HuH-7 (cell line): Measurements from ENCODE around the gene HDAC7.

Experiments
- DNase-seq: peaks from one replicate; pipeline ENCODE4 v3.0.0; 2011; ENCODE audit warnings: low spot score

The HDAC7 gene

DNA sequence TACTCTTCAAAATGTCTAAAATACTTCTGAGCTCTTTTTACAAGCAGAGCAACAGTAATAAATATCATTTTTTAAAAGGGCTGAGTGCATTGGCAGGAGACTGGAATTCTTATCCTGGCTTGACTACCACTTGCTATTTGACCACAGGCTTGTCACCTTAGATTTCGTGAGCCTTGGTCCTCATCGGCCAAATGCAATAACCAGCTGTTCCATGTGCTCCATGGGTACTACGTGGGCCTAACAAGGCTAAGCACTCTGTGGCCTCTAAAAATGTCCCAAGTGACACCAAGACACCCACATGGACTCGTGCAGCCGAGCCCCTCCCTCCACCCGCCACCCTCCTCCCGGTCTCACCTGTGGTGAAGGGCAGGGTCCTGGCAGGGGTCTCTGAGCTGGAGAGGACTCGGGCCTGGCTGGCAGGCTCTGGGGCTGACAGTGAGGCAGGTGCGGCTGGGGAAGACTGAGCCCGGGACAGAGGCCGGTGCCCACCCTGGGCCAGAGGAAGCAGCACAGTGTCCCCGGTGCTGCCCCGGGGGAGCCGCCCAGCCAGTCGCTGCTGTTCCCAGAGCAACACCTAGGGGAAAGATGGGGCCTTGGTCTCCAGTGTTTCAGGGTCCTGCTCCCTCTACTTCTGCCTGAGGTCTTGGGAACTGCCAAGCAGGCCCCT is 26.6 kb downstream of the HDAC7 start:
- no peak for DNase-seq

DNA sequence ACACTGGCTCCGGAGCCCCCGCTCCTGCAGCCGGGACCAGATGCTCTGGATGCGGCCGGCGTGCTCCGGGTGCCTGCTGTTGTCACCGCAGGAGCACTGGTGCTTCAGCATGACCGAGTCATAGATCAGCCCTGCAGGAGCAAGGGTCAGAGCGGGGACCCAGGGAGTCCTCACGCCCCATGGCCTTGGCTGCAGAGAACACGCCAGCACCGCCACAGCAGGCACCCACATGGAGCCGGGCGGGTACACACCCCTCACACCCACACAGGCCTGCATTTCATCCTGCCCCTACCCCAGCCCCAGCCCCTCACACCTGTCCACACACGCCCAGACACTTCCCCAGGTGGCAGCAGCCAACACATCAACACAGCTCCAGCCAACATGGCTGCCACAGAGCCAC is 27.8 kb downstream of the HDAC7 start:
- DNase-seq = no peak

DNA sequence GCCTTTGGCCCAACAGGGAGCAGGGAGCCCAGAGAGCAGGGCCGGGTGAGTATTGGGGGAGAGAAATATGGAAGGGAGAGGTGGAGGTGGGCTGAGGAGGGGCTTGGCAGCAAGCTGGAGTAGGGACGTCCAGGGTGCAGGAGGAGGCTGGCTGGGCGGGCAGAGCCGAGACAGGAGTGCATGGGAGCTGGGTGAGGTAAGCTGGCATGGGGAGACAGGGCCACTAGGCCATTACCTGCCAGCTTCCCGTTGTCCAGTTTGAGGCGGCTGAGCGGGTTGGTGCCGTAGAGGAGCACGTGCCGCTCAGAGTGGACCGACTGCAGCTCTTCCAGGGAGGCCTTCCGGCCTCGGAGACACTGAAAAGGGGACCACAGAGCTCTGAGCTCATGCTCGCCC is 28.4 kb downstream of the HDAC7 start:
- no peak for DNase-seq

DNA sequence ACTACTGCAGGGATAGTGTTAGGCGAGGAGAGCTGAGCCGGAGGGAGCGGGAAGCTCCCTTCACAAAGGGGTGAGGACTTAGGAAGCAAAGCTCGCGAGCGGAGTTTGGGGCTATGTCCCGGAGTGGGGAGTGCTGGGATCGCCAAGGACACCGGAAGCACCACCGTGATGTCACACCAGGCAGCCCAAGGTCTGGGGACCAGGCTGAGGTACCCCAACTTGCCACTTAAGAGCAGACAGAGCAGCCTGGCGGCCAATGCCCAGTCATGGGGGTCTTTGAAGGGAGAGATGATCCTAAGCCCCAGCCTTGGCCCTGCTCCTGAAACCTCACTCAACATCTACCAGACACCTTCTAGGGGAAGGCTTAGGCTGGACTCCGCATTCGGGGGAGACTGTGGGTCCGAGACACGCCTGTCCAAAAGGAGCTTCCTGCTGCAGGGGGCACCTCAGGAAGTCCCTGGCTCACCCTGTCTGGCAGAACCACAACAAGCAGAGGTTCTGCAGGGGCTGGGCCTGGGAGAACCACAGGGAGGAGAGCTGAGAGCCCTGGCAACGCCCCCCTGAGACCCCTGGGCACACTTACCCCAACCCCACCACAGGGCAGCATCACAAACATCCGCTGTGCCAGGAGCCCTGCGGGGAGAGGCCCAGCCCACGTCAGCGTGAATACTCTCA is 28.9 kb downstream of the HDAC7 start:
- DNase-seq = no peak

DNA sequence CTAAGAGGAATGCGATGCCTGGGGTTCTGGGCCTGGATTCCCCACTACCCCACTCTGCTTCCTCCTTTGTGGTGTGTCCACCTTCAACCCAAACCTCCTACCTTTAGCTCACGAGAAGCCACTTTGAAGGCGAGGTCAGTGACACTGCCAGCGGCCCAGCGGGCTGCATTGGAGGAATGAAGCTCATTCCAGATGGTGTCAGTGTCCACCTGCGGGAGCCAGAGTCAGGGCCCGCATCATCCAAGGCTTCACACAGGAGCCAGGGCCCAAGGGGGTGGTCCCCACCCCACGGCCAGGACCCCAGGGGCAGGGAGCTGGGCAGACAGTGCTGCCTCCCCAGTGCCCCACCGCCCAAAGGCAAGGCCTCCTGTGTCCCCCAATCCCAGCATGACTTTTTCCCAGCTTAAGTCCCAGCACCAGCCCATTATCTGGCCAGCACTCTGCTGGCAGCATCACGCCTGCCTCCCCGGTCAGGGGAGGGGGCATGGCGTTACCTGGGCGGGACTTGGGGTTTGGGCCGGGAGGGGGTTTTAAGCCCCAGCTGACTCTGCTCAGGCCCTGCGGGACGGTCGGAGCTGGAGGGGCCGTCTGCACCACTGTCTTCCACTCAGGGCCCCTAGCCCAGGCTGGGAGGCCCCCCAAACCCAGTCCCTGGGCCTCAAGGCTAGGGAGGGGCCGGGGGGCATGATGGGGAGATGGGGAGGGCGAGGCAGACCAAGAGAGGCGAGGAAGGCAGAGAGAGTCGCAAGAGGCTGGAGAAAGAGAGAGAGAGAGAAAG is 29.8 kb downstream of the HDAC7 start:
- DNase-seq = no peak

DNA sequence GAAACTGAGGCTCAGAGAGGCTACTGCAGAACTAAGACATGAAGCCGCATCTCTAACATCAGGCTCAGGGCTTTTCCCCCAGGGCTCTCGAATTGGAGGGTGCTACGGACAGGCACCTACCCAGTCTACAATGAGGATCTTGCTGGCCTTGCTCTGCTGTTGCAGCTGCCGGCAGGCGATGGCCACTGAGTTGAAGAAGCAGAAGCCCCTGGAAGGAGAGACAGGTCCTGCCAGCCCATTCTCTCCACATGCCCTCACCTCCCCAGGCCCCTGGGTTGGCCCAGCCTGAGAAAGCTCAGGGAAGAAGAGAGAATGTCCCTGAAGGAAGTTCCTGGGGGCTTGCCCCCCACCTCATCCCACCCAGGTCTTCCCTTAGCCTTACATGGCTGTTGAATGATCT is 30.6 kb downstream of the HDAC7 start:
- DNase-seq = no peak

DNA sequence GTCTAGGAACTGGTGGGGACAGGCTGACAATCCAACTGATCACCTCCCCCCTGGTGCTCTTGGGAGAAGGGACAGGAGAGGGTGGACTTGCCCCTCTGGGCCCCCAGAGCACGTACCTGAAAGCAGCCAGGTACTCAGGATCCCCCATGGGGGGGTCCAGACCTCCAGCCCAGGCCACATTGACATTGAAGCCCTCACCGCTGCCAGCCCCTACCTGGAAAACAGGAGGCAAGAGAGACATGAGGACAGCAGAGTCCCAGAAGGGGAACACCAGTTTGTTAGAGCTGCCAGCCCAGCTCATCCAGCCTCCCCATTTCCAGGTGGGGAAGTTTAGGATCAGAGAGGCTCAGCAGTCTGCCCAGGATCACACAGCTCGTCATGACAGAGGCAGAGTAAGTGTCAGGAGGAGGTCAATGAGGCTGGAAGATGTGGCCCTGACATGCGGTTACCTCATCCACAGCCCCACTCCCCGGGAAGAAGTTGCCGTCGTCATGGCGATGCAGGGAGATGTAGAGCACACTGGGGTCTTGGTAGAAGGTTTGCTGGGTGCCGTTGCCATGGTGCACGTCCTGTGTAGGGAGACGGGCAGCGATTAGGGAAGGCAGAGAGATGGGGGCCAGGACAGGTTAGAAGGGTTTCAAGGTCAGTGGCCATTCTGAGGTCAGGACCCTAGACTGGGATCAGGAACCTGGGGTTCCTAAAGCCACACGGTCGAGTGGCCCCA is 31.9 kb downstream of the HDAC7 start:
- DNase-seq = no peak

DNA sequence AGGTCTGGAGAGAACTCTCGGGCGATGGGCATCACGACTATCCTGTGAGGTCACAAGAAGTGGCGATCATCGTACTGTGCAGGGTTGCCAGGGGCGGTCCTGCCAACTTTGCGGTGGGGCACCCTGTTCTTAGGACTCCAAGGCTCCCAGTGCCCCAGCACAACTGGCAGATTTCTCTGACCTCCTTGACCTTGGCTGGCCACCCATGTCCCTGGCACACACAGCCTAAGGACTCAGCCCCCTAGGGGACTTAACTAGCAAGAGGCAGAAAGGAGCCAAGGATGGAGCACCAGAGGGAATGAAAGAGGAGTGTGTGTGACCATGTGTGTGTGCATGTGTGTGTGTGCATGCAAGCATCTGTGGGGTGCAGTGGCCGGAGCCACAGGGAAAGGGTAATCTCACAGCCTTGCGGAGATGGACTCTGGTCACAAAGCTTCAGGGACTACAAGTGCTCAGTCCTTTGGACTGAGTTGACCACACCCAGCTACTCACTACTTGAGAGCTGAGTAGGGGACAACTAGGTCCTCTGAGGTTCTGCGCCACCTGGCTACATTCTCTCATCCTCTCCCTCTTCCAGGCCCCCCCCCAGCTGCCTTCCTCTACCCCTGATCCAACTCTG is 32.9 kb downstream of the HDAC7 start:
- no peak for DNase-seq

DNA sequence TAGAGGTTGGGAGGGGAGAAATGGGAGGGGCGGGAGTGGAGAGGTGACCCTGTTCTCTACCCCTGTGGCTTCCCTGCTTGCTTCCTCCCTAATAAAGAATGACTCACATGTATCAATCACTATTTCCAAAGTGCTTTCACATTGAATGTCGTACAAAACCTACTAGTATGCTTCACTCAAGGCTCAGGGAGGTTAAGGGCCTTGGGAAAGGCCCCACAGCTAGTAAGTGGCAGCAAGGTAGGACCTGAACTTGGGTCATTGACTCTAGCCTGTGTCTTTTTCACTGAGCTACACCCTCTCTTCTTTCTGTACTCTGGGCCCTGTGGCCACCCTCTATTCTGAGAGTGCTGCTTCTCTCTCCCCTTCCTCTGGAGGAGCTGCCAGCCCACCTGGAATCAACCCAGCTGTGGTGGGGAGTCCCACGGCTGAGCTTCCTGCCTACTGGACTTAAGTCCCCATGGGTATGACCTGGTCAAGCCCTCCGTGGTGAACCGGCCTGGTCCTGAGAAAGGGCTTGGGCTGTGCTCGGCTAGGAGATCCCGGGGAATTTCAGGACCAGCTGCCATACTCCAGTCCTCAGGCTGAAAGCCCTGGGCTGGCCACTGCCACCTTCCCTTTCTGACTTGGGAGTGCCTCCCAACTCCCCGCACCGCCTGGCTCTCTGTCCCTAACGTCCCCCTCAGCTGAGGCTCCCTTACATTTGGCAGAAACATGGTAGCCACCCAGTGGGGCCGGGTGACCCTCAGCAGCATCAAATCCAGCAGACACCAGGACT is 33.6 kb downstream of the HDAC7 start:
- DNase-seq = no peak

DNA sequence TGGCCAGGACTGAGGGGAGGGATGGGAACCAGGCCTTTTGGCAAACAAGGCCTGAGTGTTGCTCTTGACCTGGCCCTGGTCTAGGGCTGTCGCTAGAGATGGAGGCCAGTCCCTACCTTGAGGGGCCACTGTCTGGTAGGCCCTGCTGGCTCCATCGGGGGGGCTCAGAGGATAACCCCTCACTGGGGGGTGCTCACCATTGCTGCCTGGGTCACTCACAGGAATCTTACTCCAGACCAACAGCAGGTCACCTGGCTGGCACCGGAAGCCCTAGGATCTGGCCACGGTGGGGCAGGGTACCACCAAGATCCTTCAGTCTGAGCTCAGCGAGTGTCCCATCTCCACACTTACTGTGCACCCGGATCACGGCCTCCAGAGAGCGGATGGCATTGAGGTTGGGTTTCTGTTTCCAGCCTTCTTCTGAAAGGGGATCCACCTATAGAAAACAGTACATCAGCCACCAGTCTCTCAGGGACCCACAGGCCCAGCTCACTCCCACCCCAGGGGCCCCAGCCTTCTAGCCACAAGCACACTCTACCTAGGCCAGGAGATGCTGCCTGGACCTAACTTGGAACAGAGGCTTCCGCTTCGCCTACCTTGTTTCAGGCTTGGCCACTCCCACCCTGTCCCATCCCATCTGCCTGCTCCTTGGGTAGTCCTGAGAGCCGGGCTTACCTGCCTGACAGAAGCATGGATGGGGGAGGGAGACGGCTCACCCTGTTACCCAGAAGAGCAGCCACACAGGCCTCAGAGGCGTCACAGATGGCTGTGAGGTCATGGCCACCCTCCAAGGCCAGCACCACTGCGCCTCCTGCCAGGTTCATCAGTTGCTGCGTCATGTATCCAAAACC is 34.4 kb downstream of the HDAC7 start:
- DNase-seq = no peak

DNA sequence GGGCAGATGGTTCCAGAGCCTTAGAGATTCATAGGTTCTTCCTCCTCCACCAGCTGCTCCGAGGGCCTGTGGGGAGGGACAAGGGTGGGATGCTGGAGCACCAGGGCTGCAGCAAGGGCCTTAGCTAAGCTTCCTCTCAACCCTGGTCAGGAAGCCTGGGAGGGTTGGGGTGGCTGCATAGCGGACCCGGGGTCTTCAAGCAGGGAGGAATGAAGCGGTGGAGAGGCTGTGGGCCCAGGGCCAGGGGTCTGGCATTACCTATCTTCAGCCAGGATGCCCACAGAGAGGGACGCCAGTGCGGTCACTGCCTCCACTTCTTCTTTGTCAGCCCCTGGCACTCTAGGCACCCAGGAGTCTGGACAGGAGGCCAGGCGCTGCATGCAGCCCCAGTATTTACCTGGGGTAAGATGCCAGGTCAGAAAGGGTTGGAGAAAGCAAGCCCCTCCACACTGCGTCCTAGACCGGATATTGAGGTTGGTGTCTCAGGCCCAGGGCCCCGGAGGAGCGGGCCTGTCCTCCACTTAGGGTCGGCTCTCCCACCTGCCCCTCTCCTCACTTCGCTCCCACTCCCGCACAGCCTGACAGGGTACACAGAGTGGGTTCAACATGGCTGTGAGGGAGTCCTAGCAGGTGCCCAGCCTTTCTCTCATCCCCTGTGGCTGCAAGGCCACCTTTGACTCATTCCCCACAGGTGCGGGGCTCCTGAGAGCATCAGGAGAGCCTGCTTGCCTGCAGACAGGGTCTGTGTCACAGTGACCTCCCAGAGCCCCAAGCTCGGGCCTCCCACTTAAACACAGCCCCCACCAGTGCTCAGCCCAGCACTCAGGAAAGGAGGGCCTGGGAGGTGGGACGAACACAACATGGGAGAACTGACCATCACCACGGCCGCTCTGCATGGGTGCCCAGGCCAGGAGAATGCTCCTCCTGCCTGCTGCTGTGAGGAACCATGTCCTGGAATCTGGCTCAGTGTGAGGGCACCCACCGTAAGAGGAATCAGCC is 35.6 kb downstream of the HDAC7 start:
- DNase-seq = no peak

DNA sequence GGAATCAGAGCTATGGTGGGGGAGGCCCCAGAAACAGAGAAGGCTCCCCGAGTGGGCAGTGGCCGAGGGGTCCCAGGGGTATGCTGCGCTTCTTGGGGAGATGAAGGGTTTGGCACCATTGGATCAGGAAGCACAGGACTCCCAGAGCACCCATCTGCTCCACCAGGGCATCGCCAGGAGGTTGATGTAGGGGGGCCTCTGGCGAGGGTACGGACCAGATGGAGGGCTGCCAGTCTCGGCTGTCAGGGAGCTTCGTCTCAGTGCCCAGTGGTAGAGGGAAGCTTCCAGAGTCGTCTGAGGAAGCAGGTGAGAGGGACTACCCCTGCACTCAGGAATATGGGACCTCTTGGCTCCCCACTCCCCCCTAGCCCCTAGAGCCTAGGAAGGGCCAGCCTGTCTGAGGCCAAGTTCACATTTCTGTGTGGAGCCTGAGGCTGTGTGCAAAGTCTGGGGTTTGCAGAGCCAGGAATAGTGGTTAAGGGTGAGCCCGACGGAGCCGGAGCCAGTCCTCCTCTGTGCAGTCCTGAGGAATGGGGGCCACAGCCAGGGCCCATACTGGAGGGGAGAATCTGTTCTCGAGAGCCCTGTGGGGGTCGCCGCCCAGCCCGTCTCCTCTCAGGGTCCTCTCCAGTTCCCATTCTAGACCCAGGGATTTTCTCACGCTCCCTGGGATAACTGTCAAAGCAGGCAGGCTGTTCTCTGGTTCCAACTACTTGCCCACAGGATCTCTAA is 36.5 kb downstream of the HDAC7 start:
- DNase-seq = no peak

DNA sequence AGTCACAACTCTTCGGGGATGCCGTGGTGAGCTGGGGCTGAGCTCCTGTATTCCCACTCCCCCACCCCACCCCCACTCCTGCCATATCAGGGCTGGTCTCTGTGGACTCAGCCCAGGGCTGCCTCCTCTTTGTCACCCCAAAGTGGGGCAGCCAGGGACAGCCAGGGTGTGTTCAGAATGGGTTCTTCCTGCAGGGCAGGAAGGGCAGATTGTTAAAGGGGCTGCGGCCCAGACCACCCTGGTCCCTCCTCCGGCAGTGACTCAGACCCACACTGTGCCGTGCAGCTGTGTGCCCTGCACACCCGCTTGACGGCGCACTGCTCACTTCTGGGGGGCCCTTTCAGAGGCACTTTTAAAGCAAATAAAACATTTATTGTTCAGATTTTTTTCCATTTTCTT is 37.3 kb downstream of the HDAC7 start:
- DNase-seq = no peak

DNA sequence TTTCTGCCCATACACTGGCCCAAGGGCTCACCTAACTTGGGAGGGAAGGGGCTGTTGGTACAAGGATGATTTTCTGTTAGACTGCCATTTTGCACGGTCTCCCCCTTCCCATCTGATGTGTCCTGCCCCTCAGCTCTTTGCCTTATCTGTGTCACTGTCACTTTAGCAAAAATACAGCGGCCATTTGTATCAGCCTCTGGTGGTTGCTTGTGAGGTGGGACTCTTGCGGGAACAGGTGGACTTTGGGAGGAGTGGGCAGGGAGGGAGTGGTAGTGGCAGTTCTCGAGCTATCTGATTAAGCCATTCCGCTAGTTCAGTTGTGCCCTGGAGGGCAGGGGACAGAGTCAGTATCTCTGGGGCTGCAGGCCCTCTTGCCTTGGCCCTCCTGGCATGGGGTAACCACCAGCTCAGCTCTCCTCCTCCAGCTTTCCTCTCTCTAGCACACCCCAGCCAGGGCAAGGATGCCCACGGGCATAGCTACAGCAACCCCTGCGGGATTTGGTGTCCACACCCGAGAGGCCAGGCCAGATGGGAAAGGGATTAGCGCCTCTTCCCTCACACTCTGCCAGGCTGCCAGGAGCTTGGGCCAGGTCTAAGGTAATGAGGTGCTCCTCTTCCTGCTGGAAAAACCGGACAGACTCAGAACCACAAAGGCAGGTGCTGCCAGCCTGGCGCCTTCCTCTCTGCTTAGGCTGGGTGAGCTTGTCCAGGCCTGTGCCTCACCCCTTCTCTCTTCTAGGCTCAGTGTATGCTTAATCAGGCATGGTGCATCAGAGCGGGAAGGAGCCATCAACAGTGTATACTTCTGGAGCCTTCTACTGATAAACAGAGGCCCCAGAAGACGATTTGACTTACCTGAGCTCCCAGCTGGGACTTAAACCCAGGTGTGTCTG is 38.0 kb downstream of the HDAC7 start:
- no peak for DNase-seq

DNA sequence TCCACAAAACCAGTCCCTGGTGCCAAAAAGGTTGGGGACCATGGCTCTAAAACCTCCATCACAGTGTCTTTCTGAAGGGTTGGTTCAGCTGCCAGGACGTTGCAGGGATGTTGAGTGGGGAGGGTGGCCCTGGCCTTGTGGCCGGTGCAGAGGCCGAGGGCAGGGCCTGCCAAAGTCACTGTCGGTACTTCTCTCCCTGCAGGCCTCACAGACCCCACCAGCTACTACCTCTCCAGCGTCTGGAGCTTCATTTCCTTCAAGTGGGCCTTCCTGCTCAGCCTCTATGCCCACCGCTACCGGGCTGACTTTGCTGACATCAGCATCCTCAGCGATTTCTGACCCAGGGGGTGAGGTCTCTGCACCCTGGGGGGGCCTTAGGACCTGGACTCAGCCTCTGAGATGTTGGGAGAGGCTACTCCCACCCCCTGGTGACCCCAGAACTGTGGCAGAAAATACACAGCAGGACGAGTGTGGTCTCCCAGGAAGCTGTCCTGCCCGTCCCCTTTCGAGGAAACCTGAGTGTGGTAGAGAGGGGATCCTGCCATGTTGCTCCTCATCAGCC is 39.7 kb downstream of the HDAC7 start:
- DNase-seq = no peak

DNA sequence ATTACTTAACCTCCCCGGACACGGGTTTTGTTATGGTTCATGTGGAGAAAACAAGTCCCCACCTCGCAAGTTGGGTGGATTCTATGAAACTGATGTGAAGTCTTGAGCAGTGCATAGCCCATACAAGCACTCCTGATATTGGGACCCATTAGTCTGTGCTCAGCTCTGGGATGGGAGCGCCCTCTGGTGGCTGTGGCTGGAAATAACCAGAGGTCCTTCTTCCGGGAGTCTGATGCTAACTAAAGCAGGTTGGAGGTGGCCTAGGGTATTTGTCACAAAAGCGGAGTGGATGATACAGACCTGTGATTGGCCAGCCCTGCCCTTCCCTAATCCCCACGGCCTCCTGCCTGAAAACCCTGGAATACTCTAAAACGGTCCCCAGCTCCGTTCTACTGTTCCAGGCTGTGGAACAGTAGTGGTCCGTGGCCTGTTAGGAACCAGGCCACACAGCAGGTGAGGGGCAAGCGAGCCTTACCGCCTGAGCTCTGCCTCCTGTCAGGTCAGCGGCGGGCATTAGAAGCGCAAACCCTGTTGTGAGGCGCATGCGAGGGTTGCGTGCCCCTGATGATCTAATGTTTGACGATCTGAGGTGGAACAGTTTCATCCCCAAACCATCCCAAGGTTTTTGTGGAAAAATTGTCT is 40.3 kb downstream of the HDAC7 start:
- peak; percentile 93 for DNase-seq

DNA sequence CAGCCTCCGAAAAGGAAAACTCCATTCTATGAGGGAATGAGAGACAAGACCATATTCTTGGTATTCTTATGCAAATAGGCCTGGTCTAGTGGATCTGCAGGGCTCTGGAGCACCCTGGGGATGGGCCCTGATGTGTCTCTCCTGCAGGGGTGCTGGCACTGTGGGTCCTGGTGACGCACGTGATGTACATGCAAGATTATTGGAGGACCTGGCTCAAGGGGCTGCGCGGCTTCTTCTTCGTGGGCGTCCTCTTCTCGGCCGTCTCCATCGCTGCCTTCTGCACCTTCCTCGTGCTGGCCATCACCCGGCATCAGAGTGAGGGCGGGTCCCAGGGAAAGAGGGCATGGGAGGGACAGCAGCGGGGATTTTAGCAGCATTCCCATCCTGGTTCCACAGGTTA is 40.8 kb downstream of the HDAC7 start:
- no peak for DNase-seq
